WTC11 (cell line): Measurements from ENCODE around the gene PPP1R11. TPM values are rescaled to one million over a fixed set of nuclear protein-coding genes. Genes with fewer than 3 reads are reported as not detected.

Experiments
- ATAC-seq: fragments of 200-7000 bp; cut with Tn5 transposase; 2 replicates; pipeline ENCODE4 v1.10.0; 2021; ENCODE audit warnings: mild to moderate bottlenecking, moderate library complexity
- CTCF ChIA-PET: fragments of 300-600 bp; sonication (Branson Sonifier 250); formaldehyde crosslinking; loops from one replicate; lab custom pipeline; 2021; ENCODE audit warnings: antibody characterized with exemption; lab: Charles Lee
- POLR2A ChIA-PET: fragments of 350-600 bp; sonication (Branson Sonifier 250); formaldehyde crosslinking; loops from one replicate; lab custom pipeline; 2021; ENCODE audit warnings: antibody characterized with exemption; lab: Charles Lee
- DNase-seq: peaks from one replicate; pipeline ENCODE4 v3.0.0; 2021; ENCODE audit warnings: low spot score
- H3K27ac Mint-ChIP-seq: 2 replicates; pipeline ENCODE4 v1.8.0; 2021; ENCODE audit warnings: mixed read lengths
- H3K27me3 Mint-ChIP-seq: 2 replicates; pipeline ENCODE4 v1.8.0; 2021; ENCODE audit warnings: low read depth, mild to moderate bottlenecking, moderate library complexity, mixed read lengths
- H3K36me3 Mint-ChIP-seq: 2 replicates; pipeline ENCODE4 v1.8.0; 2021; ENCODE audit warnings: mixed read lengths
- H3K4me1 Mint-ChIP-seq: 2 replicates; pipeline ENCODE4 v1.8.0; 2022; ENCODE audit warnings: mixed read lengths
- H3K4me3 Mint-ChIP-seq: 2 replicates; pipeline ENCODE4 v1.8.0; 2021; ENCODE audit warnings: mild to moderate bottlenecking, moderate library complexity, mixed read lengths
- H3K9me3 Mint-ChIP-seq: 2 replicates; pipeline ENCODE4 v1.8.0; 2021; ENCODE audit warnings: mixed read lengths
- ELF4 ChIP-seq: sonication (generic); formaldehyde crosslinking; IDR thresholded peaks from 2 replicates; pipeline ENCODE4 v1.8.1; 2022; ENCODE audit warnings: low read depth, mild to moderate bottlenecking, moderate library complexity, missing genetic modification reagents
- KAT7 ChIP-seq: sonication (generic); formaldehyde crosslinking; IDR thresholded peaks from 2 replicates; pipeline ENCODE4 v1.8.1; 2023; ENCODE audit warnings: missing genetic modification reagents, mild to moderate bottlenecking, borderline replicate concordance
- NFE2L1 ChIP-seq: sonication (generic); formaldehyde crosslinking; IDR thresholded peaks from 2 replicates; pipeline ENCODE4 v1.8.1; 2023; ENCODE audit warnings: missing genetic modification reagents
- NR1H2 ChIP-seq: sonication (generic); formaldehyde crosslinking; IDR thresholded peaks from 2 replicates; pipeline ENCODE4 v1.9.0; 2021; ENCODE audit warnings: mild to moderate bottlenecking, moderate library complexity, missing genetic modification reagents
- NR2C2 ChIP-seq: sonication (generic); formaldehyde crosslinking; IDR thresholded peaks from 2 replicates; pipeline ENCODE4 v1.8.0; 2022; ENCODE audit warnings: mild to moderate bottlenecking, missing genetic modification reagents
- NR3C1 ChIP-seq: sonication (generic); formaldehyde crosslinking; conservative IDR thresholded peaks from 2 replicates; pipeline ENCODE4 v1.8.1; 2023; ENCODE audit warnings: low read depth, mild to moderate bottlenecking, missing genetic modification reagents
- SMAD4 ChIP-seq: sonication (generic); formaldehyde crosslinking; IDR thresholded peaks from 2 replicates; pipeline ENCODE4 v1.8.0; 2022; ENCODE audit warnings: mild to moderate bottlenecking, missing genetic modification reagents
- SOX15 ChIP-seq: fragments of 250-450 bp; sonication (Bioruptor Pico); IDR thresholded peaks from 2 replicates; pipeline ENCODE4 v1.9.0; 2021; ENCODE audit warnings: mild to moderate bottlenecking
- SP1 ChIP-seq: sonication (generic); formaldehyde crosslinking; conservative IDR thresholded peaks from 2 replicates; pipeline ENCODE4 v1.8.1; 2022; ENCODE audit warnings: missing genetic modification reagents
- TEAD4 ChIP-seq: sonication (generic); formaldehyde crosslinking; IDR thresholded peaks from 2 replicates; pipeline ENCODE4 v1.8.0; 2022; ENCODE audit warnings: mild to moderate bottlenecking, missing genetic modification reagents
- TP53 ChIP-seq: sonication (generic); formaldehyde crosslinking; IDR thresholded peaks from 2 replicates; pipeline ENCODE4 v1.8.1; 2023; ENCODE audit warnings: mild to moderate bottlenecking, missing genetic modification reagents
- ZNF121 ChIP-seq: sonication (generic); formaldehyde crosslinking; IDR thresholded peaks from 2 replicates; pipeline ENCODE4 v1.8.0; 2023; ENCODE audit warnings: missing genetic modification reagents
- ZNF138 ChIP-seq: sonication (generic); formaldehyde crosslinking; conservative IDR thresholded peaks from 2 replicates; pipeline ENCODE4 v1.8.1; 2022; ENCODE audit warnings: mild to moderate bottlenecking, moderate library complexity, missing genetic modification reagents
- ZNF263 ChIP-seq: sonication (generic); formaldehyde crosslinking; IDR thresholded peaks from 2 replicates; pipeline ENCODE4 v1.8.1; 2022; ENCODE audit warnings: low read depth, mild to moderate bottlenecking, moderate library complexity, missing genetic modification reagents
- ZNF416 ChIP-seq: fragments of 250-450 bp; sonication (Bioruptor Pico); IDR thresholded peaks from 2 replicates; pipeline ENCODE4 v1.9.0; 2021; ENCODE audit warnings: mild to moderate bottlenecking, inconsistent platforms
- ZNF423 ChIP-seq: fragments of 250-450 bp; sonication (Bioruptor Pico); IDR thresholded peaks from 2 replicates; pipeline ENCODE4 v2.1.2; 2022; ENCODE audit warnings: mild to moderate bottlenecking, moderate library complexity
- total RNA-seq: library from RNA; stranded (reverse); gene quantifications from 3 replicates; pipeline ENCODE4 v1.2.3, GENCODE V29; 2021
- TF ChIP-seq, protein P1 (sequence below): fragments of 250-450 bp; sonication (Bioruptor Pico); IDR thresholded peaks from 2 replicates; pipeline ENCODE4 v1.9.0; 2021; ENCODE audit warnings: mild to moderate bottlenecking, borderline replicate concordance
- TF ChIP-seq, protein P2 (sequence below): sonication (generic); formaldehyde crosslinking; IDR thresholded peaks from 2 replicates; pipeline ENCODE4 v1.8.1; 2022; ENCODE audit warnings: mild to moderate bottlenecking, moderate library complexity, missing genetic modification reagents
- TF ChIP-seq, protein P3 (sequence below): sonication (generic); formaldehyde crosslinking; IDR thresholded peaks from 2 replicates; pipeline ENCODE4 v1.8.0; 2022; ENCODE audit warnings: mild to moderate bottlenecking, missing genetic modification reagents
- TF ChIP-seq, protein P4 (sequence below): fragments of 250-450 bp; sonication (Bioruptor Pico); IDR thresholded peaks from 2 replicates; pipeline ENCODE4 v1.9.0; 2021; ENCODE audit warnings: moderate library complexity, mild to moderate bottlenecking, inconsistent platforms, borderline replicate concordance
- TF ChIP-seq, protein P5 (sequence below): sonication (generic); formaldehyde crosslinking; conservative IDR thresholded peaks from 2 replicates; pipeline ENCODE4 v1.8.1; 2023; ENCODE audit warnings: mild to moderate bottlenecking, low read depth, missing genetic modification reagents, moderate library complexity
- TF ChIP-seq, protein P6 (sequence below): sonication (generic); formaldehyde crosslinking; IDR thresholded peaks from 2 replicates; pipeline ENCODE4 v1.8.1; 2023; ENCODE audit warnings: mild to moderate bottlenecking, missing genetic modification reagents, moderate library complexity
- TF ChIP-seq, protein P7 (sequence below): sonication (generic); formaldehyde crosslinking; IDR thresholded peaks from 2 replicates; pipeline ENCODE4 v1.8.1; 2022; ENCODE audit warnings: mild to moderate bottlenecking, missing genetic modification reagents, moderate library complexity, borderline replicate concordance

The PPP1R11 gene
- total RNA-seq, 1 experiment from 2014 or later: 25.0 TPM

DNA sequence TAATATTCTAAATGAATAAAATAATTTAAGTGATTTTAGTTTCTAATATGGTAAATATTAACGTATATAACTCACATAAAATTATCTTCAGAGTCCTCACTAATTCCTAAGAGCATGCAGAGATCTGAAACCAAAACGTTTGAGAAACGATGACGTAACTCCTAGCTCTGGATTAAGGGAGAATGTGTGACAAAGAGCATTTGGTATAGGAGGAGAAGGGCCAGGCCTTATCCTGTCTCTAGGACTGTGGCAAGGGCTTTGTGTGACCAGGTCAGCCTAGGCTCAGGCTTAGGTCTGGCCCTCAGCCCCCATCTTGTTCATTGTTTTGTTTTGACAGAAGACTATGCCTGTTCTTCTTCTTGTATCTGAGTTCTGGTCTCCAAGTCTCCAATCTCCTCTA, 25.2 kb upstream of the PPP1R11 start (continued):
- TF ChIP-seq, protein P1, sequence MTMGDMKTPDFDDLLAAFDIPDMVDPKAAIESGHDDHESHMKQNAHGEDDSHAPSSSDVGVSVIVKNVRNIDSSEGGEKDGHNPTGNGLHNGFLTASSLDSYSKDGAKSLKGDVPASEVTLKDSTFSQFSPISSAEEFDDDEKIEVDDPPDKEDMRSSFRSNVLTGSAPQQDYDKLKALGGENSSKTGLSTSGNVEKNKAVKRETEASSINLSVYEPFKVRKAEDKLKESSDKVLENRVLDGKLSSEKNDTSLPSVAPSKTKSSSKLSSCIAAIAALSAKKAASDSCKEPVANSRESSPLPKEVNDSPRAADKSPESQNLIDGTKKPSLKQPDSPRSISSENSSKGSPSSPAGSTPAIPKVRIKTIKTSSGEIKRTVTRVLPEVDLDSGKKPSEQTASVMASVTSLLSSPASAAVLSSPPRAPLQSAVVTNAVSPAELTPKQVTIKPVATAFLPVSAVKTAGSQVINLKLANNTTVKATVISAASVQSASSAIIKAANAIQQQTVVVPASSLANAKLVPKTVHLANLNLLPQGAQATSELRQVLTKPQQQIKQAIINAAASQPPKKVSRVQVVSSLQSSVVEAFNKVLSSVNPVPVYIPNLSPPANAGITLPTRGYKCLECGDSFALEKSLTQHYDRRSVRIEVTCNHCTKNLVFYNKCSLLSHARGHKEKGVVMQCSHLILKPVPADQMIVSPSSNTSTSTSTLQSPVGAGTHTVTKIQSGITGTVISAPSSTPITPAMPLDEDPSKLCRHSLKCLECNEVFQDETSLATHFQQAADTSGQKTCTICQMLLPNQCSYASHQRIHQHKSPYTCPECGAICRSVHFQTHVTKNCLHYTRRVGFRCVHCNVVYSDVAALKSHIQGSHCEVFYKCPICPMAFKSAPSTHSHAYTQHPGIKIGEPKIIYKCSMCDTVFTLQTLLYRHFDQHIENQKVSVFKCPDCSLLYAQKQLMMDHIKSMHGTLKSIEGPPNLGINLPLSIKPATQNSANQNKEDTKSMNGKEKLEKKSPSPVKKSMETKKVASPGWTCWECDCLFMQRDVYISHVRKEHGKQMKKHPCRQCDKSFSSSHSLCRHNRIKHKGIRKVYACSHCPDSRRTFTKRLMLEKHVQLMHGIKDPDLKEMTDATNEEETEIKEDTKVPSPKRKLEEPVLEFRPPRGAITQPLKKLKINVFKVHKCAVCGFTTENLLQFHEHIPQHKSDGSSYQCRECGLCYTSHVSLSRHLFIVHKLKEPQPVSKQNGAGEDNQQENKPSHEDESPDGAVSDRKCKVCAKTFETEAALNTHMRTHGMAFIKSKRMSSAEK: no peak
- TF ChIP-seq SMAD4 (CRISPR knock-in tag) (no peak), NFE2L1 (CRISPR knock-in tag) (no peak), SP1 (CRISPR knock-in tag) (no peak), ZNF416 (CRISPR knock-in tag) (no peak), NR1H2 (CRISPR knock-in tag) (no peak), TEAD4 (CRISPR knock-in tag) (no peak), TP53 (no peak), ZNF263 (CRISPR knock-in tag) (no peak), NR3C1 (CRISPR knock-in tag) (no peak), NR2C2 (CRISPR knock-in tag) (no peak)
- TF ChIP-seq, protein P2, sequence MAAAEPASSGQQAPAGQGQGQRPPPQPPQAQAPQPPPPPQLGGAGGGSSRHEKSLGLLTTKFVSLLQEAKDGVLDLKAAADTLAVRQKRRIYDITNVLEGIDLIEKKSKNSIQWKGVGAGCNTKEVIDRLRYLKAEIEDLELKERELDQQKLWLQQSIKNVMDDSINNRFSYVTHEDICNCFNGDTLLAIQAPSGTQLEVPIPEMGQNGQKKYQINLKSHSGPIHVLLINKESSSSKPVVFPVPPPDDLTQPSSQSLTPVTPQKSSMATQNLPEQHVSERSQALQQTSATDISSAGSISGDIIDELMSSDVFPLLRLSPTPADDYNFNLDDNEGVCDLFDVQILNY: no peak
- TF ChIP-seq, protein P3, sequence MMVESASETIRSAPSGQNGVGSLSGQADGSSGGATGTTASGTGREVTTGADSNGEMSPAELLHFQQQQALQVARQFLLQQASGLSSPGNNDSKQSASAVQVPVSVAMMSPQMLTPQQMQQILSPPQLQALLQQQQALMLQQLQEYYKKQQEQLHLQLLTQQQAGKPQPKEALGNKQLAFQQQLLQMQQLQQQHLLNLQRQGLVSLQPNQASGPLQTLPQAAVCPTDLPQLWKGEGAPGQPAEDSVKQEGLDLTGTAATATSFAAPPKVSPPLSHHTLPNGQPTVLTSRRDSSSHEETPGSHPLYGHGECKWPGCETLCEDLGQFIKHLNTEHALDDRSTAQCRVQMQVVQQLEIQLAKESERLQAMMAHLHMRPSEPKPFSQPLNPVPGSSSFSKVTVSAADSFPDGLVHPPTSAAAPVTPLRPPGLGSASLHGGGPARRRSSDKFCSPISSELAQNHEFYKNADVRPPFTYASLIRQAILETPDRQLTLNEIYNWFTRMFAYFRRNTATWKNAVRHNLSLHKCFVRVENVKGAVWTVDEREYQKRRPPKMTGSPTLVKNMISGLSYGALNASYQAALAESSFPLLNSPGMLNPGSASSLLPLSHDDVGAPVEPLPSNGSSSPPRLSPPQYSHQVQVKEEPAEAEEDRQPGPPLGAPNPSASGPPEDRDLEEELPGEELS (CRISPR knock-in tag): no peak
- TF ChIP-seq, protein P4, sequence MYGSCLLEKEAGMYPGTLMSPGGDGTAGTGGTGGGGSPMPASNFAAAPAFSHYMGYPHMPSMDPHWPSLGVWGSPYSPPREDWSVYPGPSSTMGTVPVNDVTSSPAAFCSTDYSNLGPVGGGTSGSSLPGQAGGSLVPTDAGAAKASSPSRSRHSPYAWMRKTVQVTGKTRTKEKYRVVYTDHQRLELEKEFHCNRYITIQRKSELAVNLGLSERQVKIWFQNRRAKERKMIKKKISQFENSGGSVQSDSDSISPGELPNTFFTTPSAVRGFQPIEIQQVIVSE: no peak
- TF ChIP-seq, protein P5, sequence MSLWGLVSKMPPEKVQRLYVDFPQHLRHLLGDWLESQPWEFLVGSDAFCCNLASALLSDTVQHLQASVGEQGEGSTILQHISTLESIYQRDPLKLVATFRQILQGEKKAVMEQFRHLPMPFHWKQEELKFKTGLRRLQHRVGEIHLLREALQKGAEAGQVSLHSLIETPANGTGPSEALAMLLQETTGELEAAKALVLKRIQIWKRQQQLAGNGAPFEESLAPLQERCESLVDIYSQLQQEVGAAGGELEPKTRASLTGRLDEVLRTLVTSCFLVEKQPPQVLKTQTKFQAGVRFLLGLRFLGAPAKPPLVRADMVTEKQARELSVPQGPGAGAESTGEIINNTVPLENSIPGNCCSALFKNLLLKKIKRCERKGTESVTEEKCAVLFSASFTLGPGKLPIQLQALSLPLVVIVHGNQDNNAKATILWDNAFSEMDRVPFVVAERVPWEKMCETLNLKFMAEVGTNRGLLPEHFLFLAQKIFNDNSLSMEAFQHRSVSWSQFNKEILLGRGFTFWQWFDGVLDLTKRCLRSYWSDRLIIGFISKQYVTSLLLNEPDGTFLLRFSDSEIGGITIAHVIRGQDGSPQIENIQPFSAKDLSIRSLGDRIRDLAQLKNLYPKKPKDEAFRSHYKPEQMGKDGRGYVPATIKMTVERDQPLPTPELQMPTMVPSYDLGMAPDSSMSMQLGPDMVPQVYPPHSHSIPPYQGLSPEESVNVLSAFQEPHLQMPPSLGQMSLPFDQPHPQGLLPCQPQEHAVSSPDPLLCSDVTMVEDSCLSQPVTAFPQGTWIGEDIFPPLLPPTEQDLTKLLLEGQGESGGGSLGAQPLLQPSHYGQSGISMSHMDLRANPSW (CRISPR knock-in tag): no peak
- TF ChIP-seq, protein P6, sequence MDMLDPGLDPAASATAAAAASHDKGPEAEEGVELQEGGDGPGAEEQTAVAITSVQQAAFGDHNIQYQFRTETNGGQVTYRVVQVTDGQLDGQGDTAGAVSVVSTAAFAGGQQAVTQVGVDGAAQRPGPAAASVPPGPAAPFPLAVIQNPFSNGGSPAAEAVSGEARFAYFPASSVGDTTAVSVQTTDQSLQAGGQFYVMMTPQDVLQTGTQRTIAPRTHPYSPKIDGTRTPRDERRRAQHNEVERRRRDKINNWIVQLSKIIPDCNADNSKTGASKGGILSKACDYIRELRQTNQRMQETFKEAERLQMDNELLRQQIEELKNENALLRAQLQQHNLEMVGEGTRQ (CRISPR knock-in tag): no peak

DNA sequence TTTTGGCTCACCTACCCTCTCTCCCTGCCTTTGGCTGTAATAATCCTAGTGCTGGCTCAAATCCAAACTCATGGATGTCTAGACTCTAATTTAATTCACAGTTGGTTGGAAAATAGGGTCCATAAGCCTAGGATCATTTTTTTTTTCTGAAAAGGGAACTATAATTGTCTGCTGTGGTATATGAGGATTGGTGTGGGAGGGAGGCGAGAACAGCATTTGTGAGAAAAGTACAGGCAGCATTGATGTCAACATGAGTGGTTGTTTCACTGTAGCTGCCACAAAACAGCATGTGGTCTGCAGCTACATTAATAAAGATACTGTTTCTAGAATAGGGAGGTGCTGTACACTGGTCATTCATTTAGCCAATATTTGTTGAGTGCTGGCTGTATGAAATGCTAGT, 24.5 kb upstream of the PPP1R11 start:
- H3K27me3 Mint-ChIP-seq: no peaks in the 10 kb centered on the region
- ChIA-PET POLR2A (no interaction called here), CTCF (interaction anchor here (1.0 to 1.5 kb wide), 3 partner anchors 60 to 389 kb away, joined by 3 read pairs; no protein-coding TSS in a partner anchor)
- no peaks in the 10 kb centered on the region for H3K4me1 Mint-ChIP-seq
- no peak overlapping the region for H3K27ac Mint-ChIP-seq
- no peak overlapping the region for H3K4me3 Mint-ChIP-seq
- H3K36me3 Mint-ChIP-seq: no peaks in the 10 kb centered on the region
- DNase-seq (no peak), ATAC-seq (no peak)
- no peaks in the 10 kb centered on the region for H3K9me3 Mint-ChIP-seq
- TF ChIP-seq ZNF121 (no peak), TP53 (no peak), ZNF423 (CRISPR knock-in tag) (no peak), KAT7 (CRISPR knock-in tag) (no peak), ELF4 (no peak), SOX15 (CRISPR knock-in tag) (no peak), ZNF416 (CRISPR knock-in tag) (no peak), NR1H2 (CRISPR knock-in tag) (no peak), ZNF138 (CRISPR knock-in tag) (no peak)
- TF ChIP-seq, protein P4: no peak
- TF ChIP-seq, protein P7, sequence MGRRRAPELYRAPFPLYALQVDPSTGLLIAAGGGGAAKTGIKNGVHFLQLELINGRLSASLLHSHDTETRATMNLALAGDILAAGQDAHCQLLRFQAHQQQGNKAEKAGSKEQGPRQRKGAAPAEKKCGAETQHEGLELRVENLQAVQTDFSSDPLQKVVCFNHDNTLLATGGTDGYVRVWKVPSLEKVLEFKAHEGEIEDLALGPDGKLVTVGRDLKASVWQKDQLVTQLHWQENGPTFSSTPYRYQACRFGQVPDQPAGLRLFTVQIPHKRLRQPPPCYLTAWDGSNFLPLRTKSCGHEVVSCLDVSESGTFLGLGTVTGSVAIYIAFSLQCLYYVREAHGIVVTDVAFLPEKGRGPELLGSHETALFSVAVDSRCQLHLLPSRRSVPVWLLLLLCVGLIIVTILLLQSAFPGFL: no peak
